Common myeloid progenitor, CD34-positive (primary cell): ENCODE data around the gene CNNM3.

Experiments
- CTCF ChIA-PET: fragments of 350-600 bp; sonication (Branson Sonifier 250); formaldehyde crosslinking; loops from one replicate; lab custom pipeline; 2021; ENCODE audit warnings: antibody characterized with exemption; lab: Charles Lee
- POLR2A ChIA-PET: fragments of 350-600 bp; sonication (Branson Sonifier 250); formaldehyde crosslinking; loops from one replicate; lab custom pipeline; 2021; ENCODE audit warnings: antibody characterized with exemption; lab: Charles Lee
- DNase-seq, 3 donors: peaks; one replicate each; pipeline versions ENCODE4 v3.0.0 to v3.0.0-alpha.2; 2013
- H3K27ac ChIP-seq, 2 experiments: 1 replicate in 1 of 2; 2 replicates in 1 of 2; pipeline ENCODE4 v1.7.0; 2013; ENCODE audit warnings: inconsistent platforms in 2 of 2, low read length in 2 of 2, mild to moderate bottlenecking in 2 of 2, low read depth in 1 of 2, moderate library complexity in 1 of 2; ENCODE audit not compliant: severe bottlenecking in 2 of 2, insufficient read depth in 1 of 2, poor library complexity in 1 of 2
- H3K27me3 ChIP-seq, 5 experiments: replicated peaks in 2 of 5; 1 replicate in 3 of 5; 2 replicates in 2 of 5; pipeline versions ENCODE4 v1.6.1 to v1.7.0; 2013; ENCODE audit warnings: low read length in 4 of 5, mild to moderate bottlenecking in 2 of 5, moderate library complexity in 2 of 5, inconsistent platforms in 1 of 5; ENCODE audit not compliant: insufficient read depth in 5 of 5, control insufficient read depth in 4 of 5
- H3K36me3 ChIP-seq, 4 experiments: 1 replicate in 2 of 4; 2 replicates in 2 of 4; pipeline versions ENCODE4 v1.6.1 to v1.7.0; 2013; ENCODE audit warnings: low read length in 3 of 4, control low read depth in 1 of 4, mild to moderate bottlenecking in 1 of 4; ENCODE audit not compliant: control insufficient read depth in 4 of 4, insufficient read depth in 4 of 4
- H3K4me1 ChIP-seq, 4 experiments: 1 replicate in 3 of 4; 2 replicates in 1 of 4; pipeline versions ENCODE4 v1.6.1 to v1.7.1; 2013; ENCODE audit warnings: low read length in 3 of 4, mild to moderate bottlenecking in 3 of 4, control low read depth in 1 of 4, inconsistent platforms in 1 of 4, moderate library complexity in 1 of 4; ENCODE audit not compliant: control insufficient read depth in 4 of 4, insufficient read depth in 4 of 4; ENCODE audit errors: control extremely low read depth in 1 of 4
- H3K4me3 ChIP-seq, 7 experiments: 1 replicate in 4 of 7; 2 replicates in 3 of 7; pipeline versions ENCODE4 v1.5.1 to v1.7.0; 2013; ENCODE audit warnings: mild to moderate bottlenecking in 7 of 7, low read length in 6 of 7, moderate library complexity in 6 of 7, inconsistent platforms in 2 of 7, low read depth in 2 of 7, control low read depth in 1 of 7; ENCODE audit not compliant: insufficient read depth in 4 of 7, control insufficient read depth in 1 of 7; ENCODE audit errors: extremely low read depth in 1 of 7
- H3K9me3 ChIP-seq, 5 experiments: 1 replicate in 4 of 5; 2 replicates in 1 of 5; pipeline versions ENCODE4 v1.6.1 to v1.7.1; 2013; ENCODE audit warnings: low read length in 4 of 5, mild to moderate bottlenecking in 2 of 5, inconsistent platforms in 1 of 5, low read depth in 1 of 5, moderate library complexity in 1 of 5; ENCODE audit not compliant: control insufficient read depth in 4 of 5, insufficient read depth in 2 of 5; ENCODE audit errors: control extremely low read depth in 1 of 5
- WGBS: methylation state at CpG from one replicate; pipeline ENCODE4 v1.1.5; 2013; ENCODE audit not compliant: insufficient coverage; 5-methylcytosine and 5-hydroxymethylcytosine counted together

CNNM3 gene

GRCh38 chr2:96866149-96866548 is 50.1 kb downstream of the CNNM3 start:
- POLR2A ChIA-PET, result no interaction called here
- Histone ChIP-seq H3K36me3 (peaks cover 5 to 44% (median 31%) of the 10 kb centered on the region in 4 experiments), H3K4me3 (no peak overlapping the region), H3K27ac (no peak overlapping the region), H3K4me1 (peaks cover 0 to 53% (median 44%) of the 10 kb centered on the region in 4 experiments), H3K27me3 (peaks cover 0 to 5% (median 0%) of the 10 kb centered on the region in 5 experiments), H3K9me3 (no peaks in the 10 kb centered on the region)
- no peak for DNase-seq
- 74% methylated on average over 11 of the region's 14 CpGs for WGBS
- CTCF ChIA-PET, result interaction anchor here (1.0 to 4.2 kb wide), 2 partner anchors 9 to 85 kb away, joined by 3 to 27 read pairs; partner anchors contain the start of gene ANKRD39

- Histone ChIP-seq H3K27ac (no peak overlapping the region), H3K4me3 (peak overlapping the region in 4 of 7 experiments; percentile 2 to 85 (median 21)), H3K9me3 (no peaks in the 10 kb centered on the region), H3K27me3 (peaks cover 0 to 5% (median 0%) of the 10 kb centered on the region in 5 experiments), H3K36me3 (peaks cover 5 to 40% (median 27%) of the 10 kb centered on the region in 4 experiments), H3K4me1 (peaks cover 0 to 50% (median 43%) of the 10 kb centered on the region in 4 experiments)
- no peak for DNase-seq
- ChIA-PET POLR2A (no interaction called here), CTCF (interaction anchor here (1.0 to 4.2 kb wide), 2 partner anchors 9 to 84 kb away, joined by 3 to 27 read pairs; partner anchors contain the start of gene ANKRD39)
- WGBS, result 23% methylated on average over 6 of the region's 8 CpGs
Measured at GRCh38 chr2:96866586-96866985, 50.5 kb downstream of the CNNM3 start.

- ChIA-PET CTCF (interaction anchor here (1.0 to 4.2 kb wide), 3 partner anchors 10 to 84 kb away, joined by 3 to 27 read pairs (median 5); partner anchors contain the start of gene ANKRD39), POLR2A (no interaction called here)
- peak overlapping the region in 6 of 7 experiments; percentile 49 to 85 (median 72) for H3K4me3 ChIP-seq
- H3K4me1 ChIP-seq, result peaks cover 0 to 44% (median 40%) of the 10 kb centered on the region in 4 experiments
- H3K36me3 ChIP-seq, result peaks cover 5 to 35% (median 27%) of the 10 kb centered on the region in 4 experiments
- WGBS, result 48% methylated on average over 13 of the region's 22 CpGs
- H3K27ac ChIP-seq, result peak overlapping the region in 1 of 2 experiments; percentile 64
- DNase-seq, result peak in 2 of 3 donors; percentile 33 to 45
- H3K27me3 ChIP-seq, result peaks cover 0 to 5% (median 0%) of the 10 kb centered on the region in 5 experiments
- H3K9me3 ChIP-seq, result no peaks in the 10 kb centered on the region
Measured at GRCh38 chr2:96866986-96867755, 51.1 kb downstream of the CNNM3 start.

- Histone ChIP-seq H3K9me3 (no peaks in the 10 kb centered on the region), H3K36me3 (peaks cover 5 to 32% (median 27%) of the 10 kb centered on the region in 4 experiments), H3K27ac (peak overlapping the region in 1 of 2 experiments; percentile 64), H3K4me3 (peak overlapping the region in 6 of 7 experiments; percentile 49 to 85 (median 72)), H3K4me1 (peaks cover 0 to 43% (median 40%) of the 10 kb centered on the region in 4 experiments), H3K27me3 (peaks cover 0 to 5% (median 3%) of the 10 kb centered on the region in 5 experiments)
- ChIA-PET POLR2A (interaction anchor here (0.6 kb wide), 1 partner anchor 103 kb away, joined by 4 read pairs; no protein-coding TSS in a partner anchor), CTCF (interaction anchor here (0.8 to 4.2 kb wide), 11 partner anchors 7 to 88 kb away, joined by 3 to 27 read pairs (median 4); partner anchors contain the start of gene ANKRD39)
- DNase-seq, result peak in 2 of 3 donors; percentile 26 to 60
- WGBS, result 11% methylated on average over 16 of the region's 27 CpGs
Measured at GRCh38 chr2:96867756-96868554, 51.9 kb downstream of the CNNM3 start.

- Histone ChIP-seq H3K36me3 (peaks cover 5 to 24% (median 22%) of the 10 kb centered on the region in 4 experiments), H3K4me1 (peaks cover 0 to 43% (median 40%) of the 10 kb centered on the region in 4 experiments), H3K4me3 (peak overlapping the region; percentile 67 to 85 (median 71)), H3K27ac (peak overlapping the region in 1 of 2 experiments; percentile 64), H3K27me3 (peaks cover 0 to 5% (median 3%) of the 10 kb centered on the region in 5 experiments), H3K9me3 (no peaks in the 10 kb centered on the region)
- under 1% methylated on average over 59 of the region's 76 CpGs for WGBS
- ChIA-PET POLR2A (interaction anchor here (0.6 kb wide), 1 partner anchor 104 kb away, joined by 4 read pairs; no protein-coding TSS in a partner anchor), CTCF (interaction anchor here (0.7 to 4.2 kb wide), 13 partner anchors 8 to 92 kb away, joined by 3 to 27 read pairs (median 4); partner anchors contain the start of gene ANKRD39)
- DNase-seq, result peak; percentile 65 to 81 (median 77)
Measured at GRCh38 chr2:96868555-96869280, 52.6 kb downstream of the CNNM3 start.

GRCh38 chr2:96869281-96869821 is 53.3 kb downstream of the CNNM3 start:
- CTCF ChIA-PET, result interaction anchor here (0.7 to 4.2 kb wide), 10 partner anchors 9 to 92 kb away, joined by 3 to 27 read pairs (median 4); partner anchors contain the start of gene ANKRD39
- Histone ChIP-seq H3K9me3 (no peaks in the 10 kb centered on the region), H3K4me1 (peaks cover 0 to 43% (median 40%) of the 10 kb centered on the region in 4 experiments), H3K27ac (peak overlapping the region in 1 of 2 experiments; percentile 64), H3K36me3 (peaks cover 3 to 18% (median 16%) of the 10 kb centered on the region in 4 experiments), H3K27me3 (peaks cover 0 to 5% (median 4%) of the 10 kb centered on the region in 5 experiments), H3K4me3 (peak overlapping the region; percentile 67 to 85 (median 71))
- POLR2A ChIA-PET, result no interaction called here
- DNase-seq, result no peak
- 0% methylated on average over 49 of the region's 64 CpGs for WGBS
